Stimulated activated CD8-positive, alpha-beta memory T cell treated with anti-CD3 and anti-CD28 coated beads, Interleukin-7, amount 100 ng/mL, for 4 hours (primary cell): Measurements from ENCODE around the gene GRIN3B.

Experiments
- DNase-seq, 2 donors: peaks; one replicate each; pipeline ENCODE4 v3.0.0-alpha.2; 2020; ENCODE audit warnings: low read depth in 2 of 2

GRIN3B gene

GRCh38 chr19:1007399-1008251, 7.4 kb downstream of the GRIN3B start:
- DNase-seq = no peak

- no peak for DNase-seq
These were observed 8.2 kb downstream of the GRIN3B start for GRCh38 chr19:1008268-1009040.

- DNase-seq = no peak
These were observed 9.1 kb downstream of the GRIN3B start for GRCh38 chr19:1009041-1009980.

GRCh38 chr19:1009981-1010538, 9.8 kb downstream of the GRIN3B start:
- no peak for DNase-seq

- no peak for DNase-seq
These were observed 10.6 kb downstream of the GRIN3B start for GRCh38 chr19:1010586-1011510.

GRCh38 chr19:1011831-1012333, 11.7 kb downstream of the GRIN3B start:
- DNase-seq = no peak

GRCh38 chr19:1012334-1012733, 12.1 kb downstream of the GRIN3B start:
- DNase-seq = no peak

GRCh38 chr19:1013218-1013617, 13.0 kb downstream of the GRIN3B start:
- no peak for DNase-seq

GRCh38 chr19:1014161-1015060, 14.2 kb downstream of the GRIN3B start:
- no peak for DNase-seq

GRCh38 chr19:1015061-1015781, 15.0 kb downstream of the GRIN3B start:
- no peak for DNase-seq

- no peak for DNase-seq
These were observed 15.8 kb downstream of the GRIN3B start for GRCh38 chr19:1015782-1016646.

GRCh38 chr19:1016647-1017114, 16.5 kb downstream of the GRIN3B start:
- DNase-seq = no peak

GRCh38 chr19:1017115-1017905, 17.1 kb downstream of the GRIN3B start:
- DNase-seq = no peak

- DNase-seq = no peak
These were observed 17.7 kb downstream of the GRIN3B start for GRCh38 chr19:1017906-1018305.

- DNase-seq = no peak
These were observed 18.2 kb downstream of the GRIN3B start for GRCh38 chr19:1018393-1018792.

GRCh38 chr19:1018932-1019615, 18.9 kb downstream of the GRIN3B start:
- DNase-seq = no peak
